Mesenteric fat pad (tissue), 1 donor: ENCODE results near the gene GOLGA8M. TPM values are rescaled to one million over a fixed set of nuclear protein-coding genes. Genes with fewer than 3 reads are reported as not detected.
"Not testable (repeated sequence)": the region's sequence is repeated elsewhere in the genome, so short reads cannot be mapped to it uniquely, and the experiment has no call there.

Experiments used
- DNase-seq: peaks from one replicate; pipeline ENCODE4 v3.0.0-alpha.2; 2020; ENCODE audit warnings: low spot score
- total RNA-seq: library from RNA; stranded (reverse); fragmentation: NEBNext Ultra II Directional; extraction: Animal tissue kit (Norgen Biotek cat#: 25700); gene quantifications from one replicate; pipeline ENCODE4 v1.2.1, GENCODE V29; 2021
- donor health status: DM: yes; HTN: yes; CAD: no.

Gene GOLGA8M
- total RNA-seq, 1 donor from 2014 or later: 5.8 TPM

GRCh38 chr15:28660750-28661149 is 51.5 kb downstream of the GOLGA8M start:
- DNase-seq: not testable (repeated sequence)

GRCh38 chr15:28656018-28656360 is 56.2 kb downstream of the GOLGA8M start:
- DNase-seq: not testable (repeated sequence)

DNA sequence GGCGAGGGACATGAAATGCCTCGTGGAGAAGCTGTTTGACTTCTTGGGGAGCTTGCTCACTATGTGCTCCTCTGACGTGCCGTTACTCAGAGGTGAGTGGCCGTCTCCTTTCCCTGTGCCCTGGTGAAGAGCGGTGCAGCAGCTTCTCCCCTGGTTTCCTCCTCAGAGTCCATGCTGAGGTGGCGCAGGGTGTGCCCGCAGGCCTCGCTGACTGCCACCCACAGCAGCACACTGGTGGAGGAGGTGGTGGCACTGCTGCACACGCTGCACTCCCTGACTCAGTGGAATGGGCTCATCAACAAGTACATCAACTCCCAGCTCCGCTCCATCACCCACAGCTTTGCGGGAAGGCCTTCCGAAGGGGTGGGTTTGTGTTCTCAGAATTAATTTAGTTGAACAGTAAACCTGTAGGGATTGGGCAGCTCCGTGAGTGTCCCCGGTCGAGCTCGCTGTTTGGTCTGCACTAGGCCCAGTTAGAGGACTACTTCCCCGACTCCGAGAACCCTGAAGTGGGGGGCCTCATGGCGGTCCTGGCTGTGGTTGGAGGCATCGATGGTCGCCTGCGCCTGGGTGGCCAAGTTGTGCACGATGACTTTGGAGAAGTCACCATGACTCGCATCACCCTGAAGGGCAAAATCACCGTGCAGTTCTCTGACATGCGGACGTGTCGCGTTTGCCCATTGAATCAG is 56.7 kb downstream of the GOLGA8M start:
- DNase-seq: not testable (repeated sequence)

DNA sequence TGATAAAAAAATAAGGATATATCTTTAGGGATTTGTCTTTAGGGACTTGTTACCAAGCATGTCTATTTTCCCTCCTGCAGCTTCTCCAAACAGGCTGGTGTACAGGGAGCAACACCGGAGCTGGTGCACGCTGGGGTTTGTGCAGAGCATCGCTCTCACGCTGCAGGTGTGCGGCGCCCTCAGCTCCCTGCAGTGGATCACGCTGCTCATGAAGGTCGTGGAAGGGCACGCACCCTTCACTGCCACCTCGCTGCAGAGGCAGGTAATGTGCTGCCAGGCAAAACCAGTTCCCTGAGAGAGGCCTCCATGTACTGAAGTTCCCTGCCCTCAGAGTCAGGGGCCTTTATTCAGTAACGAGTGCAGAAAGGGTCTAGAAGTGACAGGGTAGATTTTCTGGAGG is 58.0 kb downstream of the GOLGA8M start:
- DNase-seq: not testable (repeated sequence)

- not testable (repeated sequence) for DNase-seq
Measured at GRCh38 chr15:28652538-28652937, 59.7 kb downstream of the GOLGA8M start.

Other genes starting within 250 kb of the GOLGA8M start
- gene GOLGA8G, start 179.4 kb downstream of the GOLGA8M start, total RNA-seq: not detected
- gene GOLGA6L25, start 158.9 kb downstream of the GOLGA8M start, total RNA-seq: not detected
- gene GOLGA6L7, start 136.2 kb upstream of the GOLGA8M start, total RNA-seq: not detected
- 2.2 TPM for gene APBA2, start 173.6 kb upstream of the GOLGA8M start, total RNA-seq